D721Med (cell line): ENCODE data around the gene CYB5R3.

Experiments
- DNase-seq: peaks from one replicate; pipeline ENCODE4 v3.0.0; 2011; ENCODE audit warnings: low spot score; ENCODE audit not compliant: insufficient read length
- FAIRE-seq: peaks from 2 replicates; lab custom pipeline; 2011; peaks lifted over from hg19 to GRCh38; lab: Jason Lieb, UNC
- CTCF ChIP-seq: IDR thresholded peaks from 2 replicates; pipeline ENCODE4 v1.5.1; 2012; ENCODE audit warnings: mild to moderate bottlenecking, control low read depth; ENCODE audit not compliant: insufficient read depth; ENCODE audit errors: missing control alignments

Gene CYB5R3

GRCh38 chr22:42624551-42625106, 24.6 kb downstream of the CYB5R3 start:
- FAIRE-seq, result no peak

GRCh38 chr22:42623756-42624441, 25.3 kb downstream of the CYB5R3 start:
- DNase-seq, result no peak
- no peak for FAIRE-seq
- TF ChIP-seq CTCF, result no peak

More at GRCh38 chr22:42624551-42625106, 24.6 kb downstream of the CYB5R3 start:
- no peak for TF ChIP-seq CTCF
- DNase-seq, result no peak

GRCh38 chr22:42623301-42623751, 25.9 kb downstream of the CYB5R3 start:
- no peak for DNase-seq
- FAIRE-seq, result no peak

GRCh38 chr22:42622061-42622710, 27.0 kb downstream of the CYB5R3 start:
- FAIRE-seq (no peak), DNase-seq (no peak)
- no peak for TF ChIP-seq CTCF

More at GRCh38 chr22:42623301-42623751, 25.9 kb downstream of the CYB5R3 start:
- no peak for TF ChIP-seq CTCF

- FAIRE-seq, result no peak
- DNase-seq, result peak; percentile 58
- peak; percentile 64 for TF ChIP-seq CTCF
Measured at GRCh38 chr22:42621505-42622002, 27.6 kb downstream of the CYB5R3 start.

- no peak for TF ChIP-seq CTCF
- FAIRE-seq (no peak), DNase-seq (no peak)
Measured at GRCh38 chr22:42620084-42620483, 29.1 kb downstream of the CYB5R3 start.
